Body of pancreas (tissue), 4 donors: ENCODE results near the gene SSC4D.

Source experiments
- CTCF ChIP-seq, 7 experiments: fragments of 450-650 bp in 4 of 7; fragments of 200-600 bp in 3 of 7; sonication (generic) in 3 of 7; IDR thresholded peaks; one replicate each; pipeline ENCODE4 v1.5.1; 2016 to 2019; ENCODE audit warnings: antibody characterized with exemption in 7 of 7
- POLR2A ChIP-seq, 3 donors: fragments of 450-650 bp; IDR thresholded peaks; one replicate each; pipeline ENCODE4 v1.6.1; 2016; ENCODE audit warnings: antibody characterized with exemption in 3 of 3, mild to moderate bottlenecking in 2 of 3

- TF ChIP-seq CTCF (IDR thresholded peaks at IDR 0.05): no peak
- no peak for TF ChIP-seq POLR2A (IDR thresholded peaks at IDR 0.05)
Observed at GRCh38 chr7:76390092-76390491, 19.4 kb downstream of the SSC4D start.
